Breast epithelium (tissue), 3 donors: ENCODE results near the gene BAX.

Experiments used
- CTCF ChIP-seq, 3 donors: fragments of 450-650 bp; IDR thresholded peaks; one replicate each; pipeline ENCODE4 v1.5.1; 2016 to 2017; ENCODE audit warnings: antibody characterized with exemption in 3 of 3, mild to moderate bottlenecking in 3 of 3, moderate library complexity in 3 of 3
- POLR2A ChIP-seq: fragments of 450-650 bp; IDR thresholded peaks from one replicate; pipeline ENCODE4 v1.6.1; 2016; ENCODE audit warnings: antibody characterized with exemption, mild to moderate bottlenecking, moderate library complexity
- POLR2AphosphoS5 ChIP-seq, 3 donors: sonication (generic); formaldehyde crosslinking; IDR thresholded peaks; one replicate each; pipeline ENCODE4 v1.6.1; 2017; ENCODE audit warnings: antibody characterized with exemption in 3 of 3

- TF ChIP-seq CTCF (IDR thresholded peaks at IDR 0.05), result no peak
- TF ChIP-seq POLR2AphosphoS5 (IDR thresholded peaks at IDR 0.05), result no peak
- no peak for TF ChIP-seq POLR2A
Measured at GRCh38 chr19:48953990-48954594, 583 bp upstream of the BAX start.
